GM15510 (cell line): ENCODE measurements around the gene VPS8.

Experiments
- POLR2A ChIP-seq: IDR thresholded peaks from 3 replicates; pipeline ENCODE4 v1.6.1; 2011; ENCODE audit warnings: borderline replicate concordance; ENCODE audit not compliant: insufficient read length; ENCODE audit errors: extremely low read depth

VPS8 gene

DNA sequence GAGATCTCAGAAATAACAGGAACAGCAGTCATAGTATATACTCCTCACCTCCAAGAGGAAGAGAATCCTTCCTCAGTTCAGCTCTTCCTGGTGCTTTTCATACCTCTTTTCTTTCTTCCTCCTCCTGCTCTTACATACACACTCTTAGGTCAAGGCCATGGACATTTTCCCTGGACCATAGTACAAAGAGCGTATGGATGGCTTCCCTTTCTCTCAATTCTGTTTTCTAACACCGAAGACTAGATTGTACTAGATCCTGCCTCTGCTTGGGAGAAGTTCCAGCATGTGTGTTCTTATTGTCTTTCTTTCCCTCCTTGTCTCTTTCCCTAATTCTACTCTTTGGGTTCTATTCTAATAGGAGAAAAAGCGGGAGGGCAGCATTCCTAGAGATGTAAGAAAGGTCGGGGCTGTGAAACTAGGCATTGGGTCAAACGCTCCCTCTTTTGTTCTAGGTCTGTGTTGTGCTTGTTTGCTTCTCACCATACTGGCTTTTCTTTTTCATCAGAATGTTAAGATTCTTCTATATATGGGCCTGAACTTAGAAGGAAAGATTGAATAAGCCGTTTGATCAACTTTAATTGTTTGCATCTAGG is 77.4 kb downstream of the VPS8 start:
- no peak for TF ChIP-seq POLR2A

DNA sequence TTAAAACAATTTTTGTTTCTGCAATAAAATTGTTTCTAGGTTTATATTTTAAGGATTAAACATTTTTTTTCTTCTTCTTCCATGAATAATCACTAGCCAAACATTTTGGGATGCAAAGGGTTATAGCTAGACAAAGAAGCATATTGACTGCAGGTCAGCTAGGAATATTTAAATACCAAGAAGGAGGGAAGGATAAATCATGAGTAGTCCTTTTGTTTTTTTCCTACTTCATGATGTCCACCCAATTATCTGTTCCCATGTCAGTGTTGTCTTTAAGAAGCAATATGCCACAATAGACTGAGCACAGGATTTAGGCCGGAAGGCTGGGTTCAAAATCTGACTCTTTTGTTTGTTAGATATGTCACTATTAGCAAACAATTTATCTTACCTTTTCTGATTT is 82.1 kb downstream of the VPS8 start:
- no peak for TF ChIP-seq POLR2A

DNA sequence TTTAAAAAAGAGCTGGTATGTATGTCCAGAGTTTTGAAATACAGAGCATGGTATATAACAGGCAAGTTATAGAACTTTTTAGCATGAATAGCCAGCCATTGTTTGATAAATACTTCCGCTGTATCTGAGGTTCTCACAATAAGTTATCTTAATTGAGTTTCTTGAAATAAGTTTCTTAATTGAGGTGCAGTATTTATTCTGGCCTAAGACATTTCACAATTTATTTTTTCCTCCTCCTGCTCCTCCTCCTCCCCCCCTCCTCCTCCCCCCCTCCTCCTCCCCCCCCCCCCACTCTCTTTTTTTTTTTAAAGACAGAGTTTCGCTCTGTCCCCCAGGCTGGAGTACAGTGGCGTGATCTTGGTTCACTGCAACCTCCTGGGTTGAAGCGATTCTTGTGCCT is 83.4 kb downstream of the VPS8 start:
- no peak for TF ChIP-seq POLR2A

DNA sequence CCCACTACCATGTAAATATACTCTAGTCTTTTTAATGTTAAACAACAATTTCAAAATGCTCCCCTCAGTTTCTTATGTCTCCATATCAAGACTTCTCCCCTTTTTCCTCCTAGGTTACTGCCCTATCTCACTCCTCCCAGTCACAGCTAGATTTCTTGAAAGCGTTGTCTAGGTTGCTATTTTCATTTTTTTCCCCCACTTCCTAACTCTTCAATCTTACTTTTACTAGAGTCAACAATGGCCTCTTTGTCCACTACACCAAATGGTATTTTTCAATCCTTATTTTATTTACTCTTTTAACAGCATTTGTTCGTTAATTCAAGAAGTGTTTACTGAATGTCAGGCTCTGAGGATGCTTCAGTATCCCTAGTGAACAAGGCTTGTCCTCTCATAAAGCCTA is 84.4 kb downstream of the VPS8 start:
- no peak for TF ChIP-seq POLR2A

DNA sequence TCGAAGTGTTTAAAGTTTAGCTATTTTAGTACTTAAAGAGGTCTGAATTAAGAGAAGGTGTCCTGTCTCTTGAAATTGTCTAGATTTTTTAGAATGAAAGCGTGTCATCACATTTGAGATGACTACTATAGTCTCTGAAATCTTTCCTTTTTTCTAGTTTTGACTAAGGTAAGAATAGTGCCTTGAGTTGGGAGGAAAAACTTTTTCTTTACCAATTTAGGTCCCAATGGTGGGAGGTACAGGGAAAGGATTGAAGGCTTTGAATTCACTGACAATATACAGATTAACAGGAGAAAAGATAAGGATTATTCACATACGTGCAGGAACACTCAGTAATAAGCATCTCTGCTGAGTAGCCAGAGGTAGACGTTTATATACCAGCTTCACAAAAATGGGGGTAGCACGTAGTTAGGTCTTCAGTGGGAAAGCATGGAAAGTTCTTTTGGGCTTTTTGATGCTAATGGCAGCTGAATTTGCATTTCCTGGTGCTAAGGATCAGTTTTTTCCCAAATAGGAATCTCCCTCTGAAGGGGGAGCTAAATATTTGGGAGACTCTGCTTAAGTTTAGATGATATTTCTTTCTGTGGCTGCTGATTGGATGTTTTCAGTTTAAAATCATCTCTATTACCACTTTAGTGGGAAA is 88.1 kb downstream of the VPS8 start:
- TF ChIP-seq POLR2A = no peak

DNA sequence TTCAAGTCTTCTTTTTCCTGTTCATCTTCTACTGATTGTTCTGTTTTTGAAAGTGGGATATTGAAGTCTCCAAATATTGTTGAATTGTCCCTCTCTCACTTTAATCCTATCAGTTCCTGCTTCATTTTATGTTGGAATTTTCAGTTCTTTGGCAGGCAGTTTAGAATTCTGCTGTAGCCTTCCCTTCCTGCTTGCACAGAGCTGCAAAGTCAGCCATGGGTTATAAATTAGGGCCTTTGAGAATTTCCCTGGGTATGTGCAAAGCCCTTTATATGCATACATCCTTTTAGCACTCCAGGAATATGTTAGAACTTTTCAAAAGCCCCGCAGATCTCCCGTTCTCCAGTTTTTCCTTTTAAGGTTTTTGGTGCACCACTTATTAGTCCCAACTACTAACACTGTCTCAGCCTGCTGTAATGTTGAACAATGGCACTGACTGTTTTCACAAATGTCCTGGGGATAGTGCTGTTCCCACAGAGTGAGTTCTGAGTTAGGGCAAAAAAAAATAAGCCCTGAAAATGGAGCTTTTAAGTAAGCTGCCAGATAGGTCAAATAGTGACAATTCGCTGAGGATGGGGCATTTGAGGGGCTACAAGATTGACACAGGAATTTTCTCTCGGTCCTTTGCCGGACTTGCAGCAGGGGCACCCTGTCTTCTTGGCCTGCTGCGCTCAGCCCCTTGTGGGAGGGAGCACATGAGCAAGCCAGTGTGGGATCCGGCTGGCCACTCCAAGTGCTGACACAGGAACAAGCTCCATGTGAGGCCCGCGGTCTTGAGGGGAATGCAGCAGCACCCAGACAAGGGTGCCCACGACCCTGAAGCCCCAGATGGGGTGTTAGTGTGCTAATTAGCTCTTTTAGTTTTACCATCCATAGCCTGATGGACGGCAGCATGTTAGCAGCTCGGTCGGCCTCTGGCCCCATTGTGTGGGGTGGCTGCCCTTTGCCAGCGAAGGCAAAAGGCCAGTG is 96.0 kb downstream of the VPS8 start:
- TF ChIP-seq POLR2A = no peak

DNA sequence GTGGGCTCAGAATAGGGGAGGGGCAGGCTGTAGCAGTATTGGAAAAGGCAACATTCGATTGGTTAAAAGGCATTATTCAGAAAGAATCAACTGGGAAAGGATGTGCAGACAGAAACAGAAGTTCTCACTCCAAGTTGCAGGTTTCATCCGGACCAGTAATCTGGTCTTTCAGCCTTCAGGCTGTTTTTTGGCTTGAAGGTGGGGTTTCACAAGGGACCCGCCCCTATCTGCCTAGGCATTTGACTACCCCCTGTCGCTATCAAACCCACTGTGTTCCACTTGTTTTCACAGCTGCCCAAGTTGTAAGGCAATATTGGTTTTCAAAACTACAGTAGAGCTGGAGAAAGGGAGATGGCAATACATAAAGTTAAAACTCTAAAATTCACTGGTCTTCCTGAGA is 96.9 kb downstream of the VPS8 start:
- no peak for TF ChIP-seq POLR2A

DNA sequence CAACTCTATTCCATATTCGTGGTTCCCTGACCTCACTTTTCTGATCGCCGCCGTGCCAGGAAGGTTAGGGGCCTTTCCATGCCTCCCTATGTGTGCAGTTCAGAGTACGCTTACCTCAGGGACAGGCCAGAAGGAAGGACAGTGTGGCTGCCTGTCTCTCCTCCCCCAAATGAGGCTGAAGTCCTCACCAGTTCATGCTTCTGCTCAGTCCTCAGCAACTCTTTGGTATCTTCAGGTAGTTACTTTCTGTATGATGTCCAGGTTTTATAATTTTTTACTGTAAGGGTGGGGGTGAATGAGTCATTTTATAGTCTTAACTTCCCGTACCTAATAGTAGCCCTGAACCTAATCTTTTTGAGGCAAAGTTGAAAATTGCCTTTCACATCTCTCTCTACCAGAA is 98.7 kb downstream of the VPS8 start:
- TF ChIP-seq POLR2A = no peak

DNA sequence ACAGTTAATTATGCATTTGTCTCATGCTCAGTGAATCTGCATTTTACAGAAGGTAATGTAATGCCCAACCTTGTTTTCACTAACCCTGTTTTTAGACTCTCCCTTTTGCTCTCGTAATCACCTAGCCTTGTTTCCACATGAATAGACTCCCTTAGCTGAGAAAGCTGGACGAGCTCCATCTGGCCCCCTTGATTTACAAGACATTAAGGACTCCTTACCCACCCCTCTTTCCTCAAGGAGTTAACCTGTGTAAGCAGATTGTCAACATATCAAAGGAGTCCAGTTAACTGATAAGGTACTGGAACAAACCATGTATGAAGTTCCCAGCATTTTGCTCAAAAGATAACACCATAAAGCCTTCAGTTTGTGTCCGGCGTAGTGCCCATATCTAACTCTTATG is 99.6 kb downstream of the VPS8 start:
- TF ChIP-seq POLR2A = no peak

DNA sequence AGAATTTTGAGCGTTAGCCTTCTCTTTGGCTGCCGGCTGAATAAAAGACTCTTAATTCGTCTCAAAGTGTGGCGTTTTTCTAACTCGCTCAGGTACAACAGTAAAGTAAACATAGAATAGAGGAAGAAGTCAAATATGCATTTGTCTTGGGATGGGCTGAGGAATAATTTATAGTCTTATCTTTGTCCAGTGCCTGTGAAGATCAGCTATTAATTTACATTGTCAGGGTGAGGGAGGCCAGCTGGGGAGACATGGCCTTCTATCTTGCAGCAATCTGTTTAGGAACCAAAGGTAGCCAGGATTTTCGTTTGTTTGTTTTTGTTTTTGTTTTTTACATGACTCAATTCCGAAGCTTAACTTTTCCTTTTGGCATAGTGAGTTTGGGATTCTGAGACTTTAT is 100.2 kb downstream of the VPS8 start:
- TF ChIP-seq POLR2A = no peak

DNA sequence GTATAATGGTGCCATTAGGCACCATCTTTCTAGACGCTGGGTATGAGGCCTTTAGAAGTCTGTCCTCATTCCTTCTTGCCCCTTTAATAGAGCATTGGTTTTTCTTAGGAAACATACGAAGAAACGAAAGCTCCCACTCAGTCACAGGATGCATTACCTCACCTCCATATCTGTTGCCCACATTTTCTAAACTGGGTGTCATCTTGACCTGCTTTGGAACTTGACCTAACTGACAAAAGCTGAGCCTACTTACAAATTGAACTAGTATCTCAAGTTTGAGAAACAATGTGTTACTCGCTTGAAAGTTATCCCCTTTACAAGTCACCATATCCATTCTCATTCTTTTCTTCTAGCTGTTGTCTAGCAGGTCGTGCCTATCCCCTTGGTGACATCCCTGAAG is 102.7 kb downstream of the VPS8 start:
- TF ChIP-seq POLR2A = no peak

DNA sequence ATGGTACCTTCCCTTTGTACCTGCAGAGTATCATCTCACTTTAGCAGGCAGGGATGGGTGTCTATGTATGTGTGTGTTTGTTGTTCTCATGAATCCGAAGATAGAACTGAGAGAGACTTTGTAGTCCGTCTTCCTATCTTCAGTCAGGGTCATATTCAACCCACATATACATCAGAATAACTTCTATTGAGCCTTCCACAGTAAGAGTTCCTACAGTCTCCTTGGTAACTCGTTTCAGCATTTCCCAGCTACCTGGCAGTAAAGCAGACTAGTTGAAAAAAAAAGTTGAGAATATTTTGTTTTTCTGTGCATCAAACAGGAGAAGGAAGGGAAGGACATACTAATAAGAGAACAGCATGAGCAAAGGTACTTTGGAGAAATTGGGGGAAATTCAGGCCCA is 106.8 kb downstream of the VPS8 start:
- TF ChIP-seq POLR2A = no peak

DNA sequence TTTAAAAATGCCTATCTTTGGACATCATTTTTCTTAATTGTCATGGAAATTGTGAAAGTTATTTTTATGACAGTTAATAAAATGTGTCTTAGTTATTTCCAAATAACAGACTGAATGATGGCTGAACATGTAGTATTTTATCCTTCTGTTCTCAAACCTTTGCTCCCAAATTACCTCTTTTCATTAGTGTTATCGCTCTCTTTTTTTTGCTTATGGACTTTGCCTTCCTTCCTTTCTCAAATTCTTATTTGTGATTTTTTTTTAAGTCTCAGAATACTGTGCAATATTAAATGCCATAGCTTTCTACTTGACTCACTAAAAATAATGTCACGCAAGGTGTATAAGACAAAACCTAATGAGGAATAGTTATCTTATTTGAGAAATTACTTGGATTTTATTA is 107.7 kb downstream of the VPS8 start:
- TF ChIP-seq POLR2A = no peak

DNA sequence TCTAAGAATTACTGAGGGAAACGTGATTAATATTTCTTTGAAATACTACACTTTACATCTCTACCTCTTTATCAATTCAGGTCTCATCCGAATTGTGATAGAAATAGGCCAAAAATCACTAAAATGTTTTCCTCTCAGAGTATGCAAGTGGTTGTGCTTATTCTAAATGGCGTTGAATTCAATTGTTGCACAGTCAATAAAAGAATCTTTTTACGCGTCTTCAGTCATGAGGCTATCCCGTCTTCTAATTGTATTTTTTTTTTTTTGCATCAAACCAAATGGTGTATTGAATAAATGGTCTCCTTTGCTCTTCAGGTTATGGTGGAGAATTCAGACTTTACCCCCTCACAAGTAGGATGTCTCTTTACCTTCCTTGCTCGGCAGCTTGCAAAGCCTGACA is 112.6 kb downstream of the VPS8 start:
- no peak for TF ChIP-seq POLR2A

DNA sequence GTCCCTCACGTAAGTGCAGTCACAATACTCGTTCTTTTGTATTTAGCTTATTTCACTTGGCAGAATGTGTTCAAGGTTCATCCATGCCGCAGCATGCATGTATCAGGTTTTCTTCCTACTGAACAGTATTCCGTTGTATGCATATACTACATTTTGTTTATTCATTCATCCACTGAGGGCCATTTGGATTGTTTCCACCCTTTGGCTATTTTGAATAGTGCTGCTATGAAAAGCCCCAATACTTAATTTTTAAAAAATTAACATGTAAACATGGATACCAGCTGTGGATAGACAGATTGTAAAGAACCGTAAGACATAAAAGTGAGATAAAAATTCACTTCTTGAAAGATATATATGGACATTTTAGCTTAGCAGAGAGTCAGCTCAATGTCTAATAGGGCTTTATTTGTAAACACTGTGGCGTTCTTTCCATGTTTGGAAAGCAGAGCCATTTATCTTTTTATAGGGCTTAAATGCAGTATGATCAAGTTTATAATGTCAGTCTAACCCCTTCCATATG is 115.9 kb downstream of the VPS8 start:
- no peak for TF ChIP-seq POLR2A

DNA sequence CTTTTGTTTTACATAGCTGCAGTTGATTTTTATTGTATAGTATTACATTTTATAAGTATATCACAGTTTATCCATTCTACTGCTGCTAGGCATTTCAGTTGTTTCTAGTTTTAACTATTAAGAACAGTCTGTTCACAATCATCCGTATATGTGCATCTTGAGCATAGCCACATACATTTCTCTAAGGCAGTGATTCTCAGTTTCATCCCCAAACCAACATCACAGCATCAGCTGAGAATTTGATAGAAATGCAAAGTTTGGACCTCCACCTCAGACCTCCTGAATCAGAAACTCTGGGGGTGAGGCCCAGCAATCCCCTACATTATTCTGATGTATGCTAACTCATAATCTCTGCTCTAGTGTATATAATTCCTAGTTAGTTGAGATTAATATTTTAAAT is 120.8 kb downstream of the VPS8 start:
- TF ChIP-seq POLR2A = no peak

DNA sequence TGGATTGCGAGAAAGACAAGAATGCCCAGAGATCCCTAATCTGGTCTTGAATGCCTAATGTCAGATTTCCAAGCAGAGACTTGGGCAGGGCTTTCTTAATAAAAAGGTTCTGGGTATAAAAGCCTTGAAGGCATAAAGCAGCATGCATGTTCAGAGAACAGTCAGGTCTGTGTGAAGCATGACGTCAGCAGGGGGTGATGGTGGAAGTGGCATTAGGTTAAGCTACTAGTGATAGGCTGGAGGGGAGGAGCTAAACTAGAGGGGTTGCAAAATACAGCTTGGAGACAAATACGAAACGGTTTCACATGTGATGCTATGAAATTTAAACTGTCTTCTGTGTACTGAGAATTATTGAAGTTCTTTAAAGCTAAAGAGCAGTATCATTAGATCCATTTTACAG is 125.6 kb downstream of the VPS8 start:
- TF ChIP-seq POLR2A = no peak

DNA sequence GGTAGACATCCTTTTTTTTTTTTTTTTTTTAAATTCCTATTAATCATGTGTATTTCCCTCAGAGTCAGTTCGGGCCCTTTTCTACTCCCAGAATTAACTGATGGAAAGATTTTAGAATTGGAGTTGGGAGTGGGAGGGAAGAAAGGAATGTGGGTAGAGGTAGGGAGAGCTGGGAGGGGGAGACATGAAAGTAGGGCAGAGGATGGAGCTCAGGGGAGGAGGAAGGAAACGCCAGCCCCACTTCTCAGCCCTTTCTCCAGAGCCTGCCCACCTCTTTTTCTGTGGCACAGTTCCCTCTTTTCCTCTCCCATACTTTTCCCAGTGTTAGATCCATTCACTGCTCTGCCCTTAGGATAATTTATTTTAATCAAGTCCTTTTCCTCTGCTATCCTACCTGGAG is 129.4 kb downstream of the VPS8 start:
- TF ChIP-seq POLR2A = no peak
